ENCODE measurements around the gene CAMK1D.
"Not testable (repeated sequence)": the region's sequence is repeated elsewhere in the genome, so short reads cannot be mapped to it uniquely, and the experiment has no call there.

Gene CAMK1D

GRCh38 chr10:12431151-12432101 is 82.1 kb downstream of the CAMK1D start:
- DNase-seq, result no peak

GRCh38 chr10:12432402-12433189 is 83.2 kb downstream of the CAMK1D start:
- no peak for DNase-seq

GRCh38 chr10:12434277-12434676 is 84.9 kb downstream of the CAMK1D start:
- no peak for DNase-seq

GRCh38 chr10:12434677-12435076 is 85.3 kb downstream of the CAMK1D start:
- DNase-seq, result not testable (repeated sequence)

- DNase-seq, result no peak
Measured at GRCh38 chr10:12435348-12435747, 86.0 kb downstream of the CAMK1D start.

GRCh38 chr10:12438919-12439692 is 89.8 kb downstream of the CAMK1D start:
- DNase-seq, result no peak

GRCh38 chr10:12439767-12440166 is 90.4 kb downstream of the CAMK1D start:
- DNase-seq, result not testable (repeated sequence)

GRCh38 chr10:12443026-12443425 is 93.7 kb downstream of the CAMK1D start:
- no peak for DNase-seq

- no peak for DNase-seq
Measured at GRCh38 chr10:12444981-12445700, 95.8 kb downstream of the CAMK1D start.

- DNase-seq, result no peak
Measured at GRCh38 chr10:12445701-12446334, 96.5 kb downstream of the CAMK1D start.

- DNase-seq, result no peak
Measured at GRCh38 chr10:12448340-12448728, 99.0 kb downstream of the CAMK1D start.

- DNase-seq, result peak; percentile 93
Measured at GRCh38 chr10:12448729-12449391, 99.5 kb downstream of the CAMK1D start.

GRCh38 chr10:12455318-12455717 is 106.0 kb downstream of the CAMK1D start:
- no peak for DNase-seq

GRCh38 chr10:12455766-12456165 is 106.4 kb downstream of the CAMK1D start:
- DNase-seq, result no peak

- DNase-seq, result no peak
Measured at GRCh38 chr10:12459340-12459739, 110.0 kb downstream of the CAMK1D start.

GRCh38 chr10:12459762-12460161 is 110.4 kb downstream of the CAMK1D start:
- DNase-seq, result no peak

GRCh38 chr10:12463459-12463838 is 114.1 kb downstream of the CAMK1D start:
- no peak for DNase-seq

GRCh38 chr10:12465385-12466136 is 116.2 kb downstream of the CAMK1D start:
- DNase-seq, result no peak

GRCh38 chr10:12466704-12467305 is 117.5 kb downstream of the CAMK1D start:
- no peak for DNase-seq

- no peak for DNase-seq
Measured at GRCh38 chr10:12469345-12469744, 120.0 kb downstream of the CAMK1D start.

Data from central memory CD4-positive, alpha-beta T cell (primary cell).